Spleen (tissue), 7 donors: Measurements from ENCODE around the gene CPHXL2.

ENCODE experiments used
- CTCF ChIP-seq, 11 experiments: fragments of 200-600 bp in 7 of 11; fragments of 450-650 bp in 4 of 11; sonication (generic) in 4 of 11; IDR thresholded peaks in 8 of 11; conservative IDR thresholded peaks in 3 of 11; 1 replicate in 7 of 11; 2 replicates in 4 of 11; pipeline versions ENCODE4 v1.4.0 to v1.8.0; 2016 to 2021; ENCODE audit warnings: antibody characterized with exemption in 11 of 11, inconsistent platforms in 4 of 11, mild to moderate bottlenecking in 1 of 11
- POLR2A ChIP-seq, 3 donors: fragments of 450-650 bp; IDR thresholded peaks; one replicate each; pipeline ENCODE4 v1.5.1; 2017; ENCODE audit warnings: antibody characterized with exemption in 3 of 3, mild to moderate bottlenecking in 1 of 3
- POLR2AphosphoS5 ChIP-seq, 3 donors: sonication (generic); formaldehyde crosslinking; IDR thresholded peaks; one replicate each; pipeline ENCODE4 v1.5.1; 2017; ENCODE audit warnings: antibody characterized with exemption in 3 of 3
- donor health status: DM: no; HTN: no; CAD: no; lungs with moderate emphysema.
- donor health status: DM: no; HTN: no; CAD: no.
- donor health status: DM: no; HTN: no; CAD: no.

- no peak for TF ChIP-seq CTCF (IDR thresholded peaks at IDR 0.05 in 8 of 11, conservative IDR thresholded peaks at IDR 0.05 in 3 of 11)
- TF ChIP-seq POLR2A (IDR thresholded peaks at IDR 0.05) = no peak
- no peak for TF ChIP-seq POLR2AphosphoS5 (IDR thresholded peaks at IDR 0.05)
These were observed 59.7 kb downstream of the CPHXL2 start for GRCh38 chr16:75617121-75617520.
